IMR-90 (cell line): ENCODE results near the gene CAMK4.

Experiments
- CHD1 ChIP-seq: IDR thresholded peaks from 2 replicates; pipeline ENCODE4 v1.6.1; 2012; ENCODE audit warnings: low read depth, low read length, improper control_type of control experiment
- POLR2A ChIP-seq: IDR thresholded peaks from 2 replicates; pipeline ENCODE4 v1.6.1; 2012; ENCODE audit warnings: mild to moderate bottlenecking, low read depth, low read length
- RAD21 ChIP-seq: IDR thresholded peaks from 2 replicates; pipeline ENCODE4 v1.6.1; 2012; ENCODE audit warnings: low read length, improper control_type of control experiment
- TF ChIP-seq, protein P1 (sequence below): conservative IDR thresholded peaks from 2 replicates; pipeline ENCODE4 v1.5.1; 2012; ENCODE audit warnings: mild to moderate bottlenecking, low read depth, low read length, improper control_type of control experiment
- TF ChIP-seq, protein P2 (sequence below): fragments of 150-350 bp; IDR thresholded peaks from 2 replicates; pipeline ENCODE4 v1.6.1; 2017; ENCODE audit warnings: mild to moderate bottlenecking, antibody characterized with exemption, low read length, low read depth

DNA sequence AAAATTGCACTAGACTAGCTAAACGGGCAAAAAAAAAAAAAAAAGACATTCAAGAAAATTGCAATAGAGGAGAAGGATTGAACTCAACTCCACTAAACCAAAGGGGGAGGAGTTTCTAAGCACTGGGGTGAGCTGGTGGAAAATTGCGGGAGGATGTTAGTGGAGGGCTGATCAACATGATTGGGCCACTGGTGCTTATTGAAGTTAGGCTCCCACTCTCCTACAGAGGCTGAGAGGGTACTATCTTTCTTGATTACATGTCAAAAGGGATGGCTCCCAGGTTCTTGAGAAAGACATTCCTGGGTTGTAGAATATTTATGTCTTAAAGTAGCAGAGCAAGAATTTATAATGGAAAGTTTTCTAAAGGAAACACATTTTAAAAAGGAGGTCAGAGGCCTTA, 38.0 kb downstream of the CAMK4 start:
- TF ChIP-seq, protein P1, sequence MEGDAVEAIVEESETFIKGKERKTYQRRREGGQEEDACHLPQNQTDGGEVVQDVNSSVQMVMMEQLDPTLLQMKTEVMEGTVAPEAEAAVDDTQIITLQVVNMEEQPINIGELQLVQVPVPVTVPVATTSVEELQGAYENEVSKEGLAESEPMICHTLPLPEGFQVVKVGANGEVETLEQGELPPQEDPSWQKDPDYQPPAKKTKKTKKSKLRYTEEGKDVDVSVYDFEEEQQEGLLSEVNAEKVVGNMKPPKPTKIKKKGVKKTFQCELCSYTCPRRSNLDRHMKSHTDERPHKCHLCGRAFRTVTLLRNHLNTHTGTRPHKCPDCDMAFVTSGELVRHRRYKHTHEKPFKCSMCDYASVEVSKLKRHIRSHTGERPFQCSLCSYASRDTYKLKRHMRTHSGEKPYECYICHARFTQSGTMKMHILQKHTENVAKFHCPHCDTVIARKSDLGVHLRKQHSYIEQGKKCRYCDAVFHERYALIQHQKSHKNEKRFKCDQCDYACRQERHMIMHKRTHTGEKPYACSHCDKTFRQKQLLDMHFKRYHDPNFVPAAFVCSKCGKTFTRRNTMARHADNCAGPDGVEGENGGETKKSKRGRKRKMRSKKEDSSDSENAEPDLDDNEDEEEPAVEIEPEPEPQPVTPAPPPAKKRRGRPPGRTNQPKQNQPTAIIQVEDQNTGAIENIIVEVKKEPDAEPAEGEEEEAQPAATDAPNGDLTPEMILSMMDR = no peak
- TF ChIP-seq CHD1 = no peak
- TF ChIP-seq RAD21 = no peak
- TF ChIP-seq, protein P2, sequence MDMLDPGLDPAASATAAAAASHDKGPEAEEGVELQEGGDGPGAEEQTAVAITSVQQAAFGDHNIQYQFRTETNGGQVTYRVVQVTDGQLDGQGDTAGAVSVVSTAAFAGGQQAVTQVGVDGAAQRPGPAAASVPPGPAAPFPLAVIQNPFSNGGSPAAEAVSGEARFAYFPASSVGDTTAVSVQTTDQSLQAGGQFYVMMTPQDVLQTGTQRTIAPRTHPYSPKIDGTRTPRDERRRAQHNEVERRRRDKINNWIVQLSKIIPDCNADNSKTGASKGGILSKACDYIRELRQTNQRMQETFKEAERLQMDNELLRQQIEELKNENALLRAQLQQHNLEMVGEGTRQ = no peak
- TF ChIP-seq POLR2A = no peak
